ENCODE data around the gene HBB.
A peak's percentile ranks its signal among the peaks of the same experiment; 100 is the strongest.

Gene HBB

DNA sequence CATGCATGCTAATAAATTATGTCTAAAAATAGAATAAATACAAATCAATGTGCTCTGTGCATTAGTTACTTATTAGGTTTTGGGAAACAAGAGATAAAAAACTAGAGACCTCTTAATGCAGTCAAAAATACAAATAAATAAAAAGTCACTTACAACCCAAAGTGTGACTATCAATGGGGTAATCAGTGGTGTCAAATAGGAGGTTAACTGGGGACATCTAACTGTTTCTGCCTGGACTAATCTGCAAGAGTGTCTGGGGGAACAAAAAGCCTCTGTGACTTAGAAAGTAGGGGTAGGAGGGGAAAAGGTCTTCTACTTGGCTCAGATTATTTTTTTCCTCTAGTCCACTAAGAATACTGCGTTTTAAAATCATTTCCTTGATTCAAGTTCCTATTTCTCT lies 810 bp upstream of the HBB start:
- DNase-seq (ENCODE audit: low read depth): no peak

DNA sequence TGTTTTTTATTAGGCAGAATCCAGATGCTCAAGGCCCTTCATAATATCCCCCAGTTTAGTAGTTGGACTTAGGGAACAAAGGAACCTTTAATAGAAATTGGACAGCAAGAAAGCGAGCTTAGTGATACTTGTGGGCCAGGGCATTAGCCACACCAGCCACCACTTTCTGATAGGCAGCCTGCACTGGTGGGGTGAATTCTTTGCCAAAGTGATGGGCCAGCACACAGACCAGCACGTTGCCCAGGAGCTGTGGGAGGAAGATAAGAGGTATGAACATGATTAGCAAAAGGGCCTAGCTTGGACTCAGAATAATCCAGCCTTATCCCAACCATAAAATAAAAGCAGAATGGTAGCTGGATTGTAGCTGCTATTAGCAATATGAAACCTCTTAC lies 1.4 kb downstream of the HBB start:
- DNase-seq (ENCODE audit: low read depth): no peak

GRCh38 chr11:5224538-5225479 lies 2.1 kb downstream of the HBB start:
- no peak for DNase-seq (ENCODE audit: low read depth)

DNA sequence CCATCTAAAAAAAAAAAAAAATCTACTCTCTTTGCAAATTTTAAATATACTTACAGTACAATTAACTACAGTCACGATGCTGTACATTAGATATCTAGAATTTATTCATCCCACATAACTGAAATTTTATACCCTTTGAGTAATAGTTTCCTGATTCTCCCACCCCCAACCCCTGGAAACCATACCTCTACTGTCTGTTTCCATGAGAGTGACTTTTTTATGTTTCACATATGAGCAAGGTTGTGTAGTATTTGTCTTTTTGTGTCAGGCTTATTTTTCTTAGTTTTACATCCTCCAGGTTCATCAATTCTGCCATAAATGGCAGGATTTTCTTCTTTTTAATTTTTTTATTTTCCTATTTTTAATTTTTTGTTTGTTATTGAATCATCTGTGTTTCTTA lies 3.2 kb downstream of the HBB start:
- no peak for DNase-seq (ENCODE audit: low read depth)

DNA sequence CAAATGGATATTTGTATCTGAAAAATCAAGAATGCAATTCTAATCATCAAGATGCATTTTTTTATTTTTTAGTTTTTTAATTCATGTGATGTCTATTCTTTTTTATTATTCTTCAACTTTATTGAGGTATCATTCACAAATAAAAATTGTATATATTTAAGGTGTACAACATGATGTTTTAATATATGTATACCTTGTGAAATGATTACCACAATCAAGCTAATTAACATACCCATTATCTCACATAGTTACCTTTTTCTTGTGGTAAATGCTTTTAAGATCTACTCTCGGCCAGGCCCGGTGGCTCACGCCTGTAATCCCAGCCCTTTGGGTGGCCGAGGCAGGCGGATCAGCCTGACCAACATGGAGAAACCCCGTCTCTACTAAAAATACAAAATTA lies 3.7 kb downstream of the HBB start:
- no peak for DNase-seq (ENCODE audit: low read depth)

DNA sequence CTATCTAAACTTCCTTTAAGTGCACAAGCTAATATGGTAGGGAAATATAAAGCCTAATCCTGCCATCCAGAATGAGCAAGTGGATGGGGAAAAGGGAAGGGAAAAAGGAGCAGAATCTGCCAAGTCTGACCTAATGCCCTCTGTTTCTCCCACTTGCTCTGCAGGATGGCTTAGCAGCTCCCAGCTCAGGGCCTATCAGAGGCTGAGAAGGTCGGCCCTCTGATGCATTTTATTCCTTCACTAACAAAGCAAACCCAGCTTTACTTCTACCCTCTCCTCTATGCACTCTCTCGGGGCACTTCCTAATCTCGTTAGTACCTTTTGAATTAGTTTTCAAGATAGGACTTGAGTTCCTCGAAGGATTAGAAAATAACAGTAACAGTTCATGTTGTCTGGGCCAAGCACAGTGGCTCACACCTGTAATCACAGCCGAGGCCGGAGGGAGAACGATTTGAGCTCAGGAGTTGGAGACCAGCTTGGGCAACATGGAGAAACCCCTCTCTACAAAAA lies 16.4 kb downstream of the HBB start:
- no peak for DNase-seq (ENCODE audit: low read depth)

DNA sequence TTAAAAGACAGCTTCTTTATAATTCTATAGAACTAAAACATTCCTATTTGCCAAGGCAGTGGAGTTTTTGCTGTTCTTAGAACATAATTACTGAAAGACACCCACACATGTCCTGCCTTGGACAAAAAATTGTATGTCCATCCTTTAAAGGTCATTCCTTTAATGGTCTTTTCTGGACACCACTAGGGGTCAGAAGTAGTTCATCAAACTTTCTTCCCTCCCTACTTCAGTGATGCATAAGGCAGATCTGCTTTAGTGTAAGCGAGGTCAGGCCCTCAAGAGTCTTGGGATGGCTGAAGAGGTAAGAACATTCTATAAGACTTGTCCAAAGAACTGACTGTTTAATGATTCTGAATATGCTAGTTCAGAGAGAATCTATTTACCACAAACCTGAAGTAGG lies 22.1 kb downstream of the HBB start:
- DNase-seq (ENCODE audit: low read depth): peak; percentile 71

GRCh38 chr11:5203366-5203765 lies 23.5 kb downstream of the HBB start:
- DNase-seq (ENCODE audit: low read depth): no peak

GRCh38 chr11:5200582-5200981 lies 26.3 kb downstream of the HBB start, which contains the start of gene OR51V1:
Gene OR51V1, minus strand, starts transcription at chr11:5200682. Its CDS starts 0 bp downstream, at chr11:5200682.
- no peak for DNase-seq (ENCODE audit: low read depth)

DNA sequence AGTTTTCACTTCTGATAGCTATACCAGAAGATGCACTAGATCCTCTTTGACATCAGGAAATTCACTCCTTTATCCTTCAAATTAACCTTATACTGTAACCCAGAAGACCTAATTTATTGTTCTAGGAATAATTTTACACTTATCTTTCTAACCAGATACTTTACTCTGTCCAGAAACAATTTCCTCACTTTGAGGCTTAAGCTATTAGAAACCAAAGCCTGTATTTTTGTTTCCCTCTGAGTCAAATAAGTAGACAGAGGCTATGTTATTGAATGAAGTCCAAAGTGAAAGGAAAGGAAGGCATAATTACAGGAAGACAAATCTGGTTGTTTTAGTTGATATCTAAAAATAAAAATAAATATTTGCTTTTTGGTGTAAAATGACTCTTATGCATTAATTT lies 28.6 kb downstream of the HBB start:
- no peak for DNase-seq (ENCODE audit: low read depth)

GRCh38 chr11:5197536-5197935 lies 29.3 kb downstream of the HBB start:
- DNase-seq (ENCODE audit: low read depth): no peak

DNA sequence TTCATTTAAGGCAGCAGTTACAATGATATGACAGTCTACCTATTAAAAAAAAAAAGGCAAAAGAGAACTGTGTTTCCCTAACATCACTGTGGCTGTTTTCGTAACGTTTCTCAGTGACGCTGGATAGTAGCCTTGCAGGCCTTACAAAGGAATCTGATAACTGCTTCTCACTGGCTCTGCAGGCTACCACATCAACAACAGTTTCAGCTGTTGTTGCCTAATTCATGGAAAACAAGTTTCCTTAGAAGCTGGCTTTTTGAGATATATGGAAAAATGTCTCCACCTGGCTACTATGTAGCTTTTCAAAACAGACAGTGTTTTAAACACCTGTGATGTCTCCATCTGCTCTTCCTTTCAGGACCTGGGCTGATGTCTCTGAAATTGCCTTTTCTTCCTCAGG lies 30.1 kb downstream of the HBB start:
- no peak for DNase-seq (ENCODE audit: low read depth)

- no peak for DNase-seq (ENCODE audit: low read depth)
Observed at GRCh38 chr11:5196067-5196466, 30.8 kb downstream of the HBB start.

DNA sequence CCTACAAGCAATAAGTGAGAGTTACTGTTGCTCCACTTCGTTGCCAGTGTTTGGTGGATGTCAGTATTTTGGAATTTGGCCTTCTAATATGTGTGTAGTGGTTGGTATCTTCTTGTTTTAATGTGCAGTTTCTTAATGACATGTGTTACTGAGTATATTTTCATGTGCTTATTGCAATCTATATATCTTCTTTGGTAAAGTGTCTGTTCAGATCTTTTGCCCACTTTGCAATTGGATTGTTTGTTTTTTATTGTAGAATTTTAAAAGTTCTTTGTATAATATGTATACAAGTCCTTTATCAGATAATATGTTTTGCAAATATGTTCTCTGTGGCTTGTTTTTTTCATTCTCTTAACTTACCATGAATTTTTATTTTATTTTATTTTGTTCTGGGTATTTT lies 34.1 kb downstream of the HBB start:
- DNase-seq (ENCODE audit: low read depth): no peak

DNA sequence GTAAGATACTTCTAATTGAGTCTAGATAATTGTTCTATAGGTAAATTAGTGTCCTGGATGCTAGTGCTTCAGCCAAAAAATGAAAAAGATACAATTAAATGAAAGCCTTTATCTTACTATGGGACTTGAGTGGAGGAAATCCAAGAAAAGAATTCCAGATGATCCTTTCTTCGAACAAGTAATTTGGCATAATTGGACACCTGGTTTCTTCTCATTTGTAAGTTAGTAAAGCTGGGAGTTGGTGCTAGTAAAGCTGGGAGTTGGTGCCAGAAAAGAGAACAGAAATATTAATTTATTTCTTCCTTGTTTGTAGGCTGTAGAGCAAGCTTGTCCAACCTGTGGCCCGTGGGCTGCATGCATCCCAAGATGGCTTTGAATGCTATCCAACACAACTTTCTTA lies 38.7 kb downstream of the HBB start:
- no peak for DNase-seq (ENCODE audit: low read depth)

DNA sequence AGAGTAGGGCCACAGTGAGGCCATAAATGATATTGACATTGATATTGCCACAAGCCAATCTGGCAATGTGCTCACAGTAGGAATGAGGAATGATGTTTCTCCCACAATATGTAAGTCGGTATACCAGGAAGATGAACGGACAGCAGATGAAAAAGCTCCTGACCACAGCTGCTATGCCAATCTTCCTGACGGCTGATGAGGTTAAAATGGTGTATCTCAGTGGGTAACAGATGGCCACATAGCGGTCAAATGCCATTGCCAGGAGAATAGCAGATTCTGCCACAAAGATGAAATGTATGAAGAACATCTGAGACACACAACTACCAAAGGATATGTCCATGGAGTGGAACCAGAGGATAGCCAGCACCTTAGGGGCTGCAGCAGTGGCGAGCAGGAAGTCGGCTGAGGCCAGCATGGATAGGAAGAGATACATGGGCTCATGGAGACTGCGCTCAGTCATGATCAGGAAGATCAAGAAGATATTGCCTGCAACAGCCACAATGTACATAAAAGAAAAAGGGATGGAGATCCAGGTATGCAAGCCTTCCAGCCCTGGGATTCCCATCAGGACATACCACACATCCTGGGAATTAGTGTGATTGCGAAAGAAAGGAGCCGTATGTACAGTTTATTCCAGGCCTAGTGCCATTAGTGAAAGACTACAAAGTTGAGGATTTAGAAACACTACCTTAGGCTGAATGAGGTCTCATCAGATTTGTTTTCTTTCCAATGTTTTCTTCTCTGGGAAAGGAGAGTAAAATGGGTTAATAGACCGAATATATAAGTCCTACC lies 48.6 kb downstream of the HBB start:
- DNase-seq (ENCODE audit: low read depth): no peak
